Measurements from ENCODE around the gene ETV7. TPM values are rescaled to one million over a fixed set of nuclear protein-coding genes. Genes with fewer than 3 reads are reported as not detected.

ETV7 gene
- 0.38 TPM for total RNA-seq

GRCh38 chr6:36387440-36388303 is at the start of gene ETV7:
ETV7 (minus strand) TSS chr6:36387669; CDS start chr6:36387541, 128 bp downstream.

GRCh38 chr6:36336779-36337241 is 50.7 kb downstream of the ETV7 start, which contains the start of gene BNIP5:
BNIP5 (minus strand) TSS chr6:36336888; CDS start chr6:36330690, 6,198 bp downstream.

Other genes with a start within 250 kb of the ETV7 start
- gene BRPF3, start 190.9 kb downstream of the ETV7 start, total RNA-seq: 39.2 TPM
- 0.16 TPM for gene PNPLA1, start 117.6 kb downstream of the ETV7 start, total RNA-seq
- gene BNIP5, start 50.8 kb downstream of the ETV7 start, total RNA-seq: 0.11 TPM
- not detected for gene PXT1, start 55.2 kb upstream of the ETV7 start, total RNA-seq
- gene KCTD20, start 55.3 kb upstream of the ETV7 start, total RNA-seq: 73.7 TPM
- 27.3 TPM for gene STK38, start 159.8 kb upstream of the ETV7 start, total RNA-seq
- gene SRSF3, start 206.7 kb upstream of the ETV7 start, total RNA-seq: 254 TPM